Pulmonary artery endothelial cell (primary cell): ENCODE results near the gene HNRNPF. TPM values are rescaled to one million over a fixed set of nuclear protein-coding genes. Genes with fewer than 3 reads are reported as not detected.
"Not testable (repeated sequence)": the region's sequence is repeated elsewhere in the genome, so short reads cannot be mapped to it uniquely, and the experiment has no call there.

Source experiments
- DNase-seq: peaks from one replicate; pipeline ENCODE4 v3.0.0-alpha.2; 2011; ENCODE audit warnings: low read depth, low spot score
- total RNA-seq: library from RNA; depleted of rRNA; stranded (reverse); fragments of >200 nt; gene quantifications from 2 replicates; pipeline ENCODE4 v1.2.3, GENCODE V29; 2014

The HNRNPF gene
- total RNA-seq, 1 donor from 2014 or later, result 298 TPM

- no peak for DNase-seq
These were observed 58.8 kb downstream of the HNRNPF start for GRCh38 chr10:43350156-43350555.

- peak; percentile 20 for DNase-seq
These were observed 60.3 kb downstream of the HNRNPF start for GRCh38 chr10:43348511-43349312.

GRCh38 chr10:43347997-43348396 is 61.0 kb downstream of the HNRNPF start:
- DNase-seq, result no peak

- DNase-seq, result no peak
These were observed 64.9 kb downstream of the HNRNPF start for GRCh38 chr10:43344051-43344450.

GRCh38 chr10:43343126-43343525 is 65.9 kb downstream of the HNRNPF start:
- no peak for DNase-seq

- no peak for DNase-seq
These were observed 66.5 kb downstream of the HNRNPF start for GRCh38 chr10:43342279-43343125.

GRCh38 chr10:43341450-43341849 is 67.5 kb downstream of the HNRNPF start:
- DNase-seq, result no peak

GRCh38 chr10:43340619-43341018 is 68.4 kb downstream of the HNRNPF start:
- DNase-seq, result no peak

- DNase-seq, result no peak
These were observed 68.9 kb downstream of the HNRNPF start for GRCh38 chr10:43340101-43340500.

- DNase-seq, result no peak
These were observed 69.8 kb downstream of the HNRNPF start for GRCh38 chr10:43339136-43339535.

- no peak for DNase-seq
These were observed 70.9 kb downstream of the HNRNPF start for GRCh38 chr10:43338117-43338516.

- not testable (repeated sequence) for DNase-seq
These were observed 71.5 kb downstream of the HNRNPF start for GRCh38 chr10:43337536-43337935.

- no peak for DNase-seq
These were observed 72.2 kb downstream of the HNRNPF start for GRCh38 chr10:43336641-43337318.

- no peak for DNase-seq
These were observed 72.9 kb downstream of the HNRNPF start for GRCh38 chr10:43336061-43336460.

Other genes with a start within 250 kb of the HNRNPF start
- gene RASGEF1A, start 142.1 kb downstream of the HNRNPF start, total RNA-seq, result 0.42 and 0.53 TPM in 2 replicates
- not detected in 2 replicates for gene FXYD4, start 37.5 kb downstream of the HNRNPF start, total RNA-seq
- 3.1 and 3.3 TPM in 2 replicates for gene ZNF487, start 27.9 kb upstream of the HNRNPF start, total RNA-seq
- 1.1 and 2.2 TPM in 2 replicates for gene ZNF239, start 165.4 kb upstream of the HNRNPF start, total RNA-seq
- gene ZNF485, start 197.3 kb upstream of the HNRNPF start, total RNA-seq, result 2.0 and 2.5 TPM in 2 replicates
- 21.0 and 24.6 TPM in 2 replicates for gene ZNF32, start 239.7 kb upstream of the HNRNPF start, total RNA-seq